Type B pancreatic cell (in vitro differentiated cells): ENCODE data around the gene TMCC1. TPM values are rescaled to one million over a fixed set of nuclear protein-coding genes. Genes with fewer than 3 reads are reported as not detected.
"Not testable (repeated sequence)": the region's sequence is repeated elsewhere in the genome, so short reads cannot be mapped to it uniquely, and the experiment has no call there.

Source experiments
- DNase-seq: peaks from one replicate; pipeline ENCODE4 v3.0.0; 2021; ENCODE audit warnings: mixed read lengths; ENCODE audit not compliant: unreplicated experiment; ENCODE audit errors: extremely low spot score
- H3K27ac Mint-ChIP-seq: 2 replicates; pipeline ENCODE4 v1.8.0; 2021; ENCODE audit warnings: mild to moderate bottlenecking, mixed read lengths
- H3K27me3 Mint-ChIP-seq: 2 replicates; pipeline ENCODE4 v1.8.0; 2021; ENCODE audit warnings: mixed read lengths
- H3K36me3 Mint-ChIP-seq: 2 replicates; pipeline ENCODE4 v1.8.0; 2021; ENCODE audit warnings: mixed read lengths
- H3K4me1 Mint-ChIP-seq: one replicate; pipeline ENCODE4 v1.8.0; 2021; ENCODE audit warnings: mixed read lengths; ENCODE audit not compliant: unreplicated experiment
- H3K4me3 Mint-ChIP-seq: 2 replicates; pipeline ENCODE4 v1.8.0; 2021; ENCODE audit warnings: mild to moderate bottlenecking, mixed read lengths
- H3K9me3 Mint-ChIP-seq: 2 replicates; pipeline ENCODE4 v1.8.0; 2021; ENCODE audit warnings: mixed read lengths
- total RNA-seq: library from RNA; stranded (reverse); gene quantifications from 2 replicates; pipeline ENCODE4 v1.2.1, GENCODE V29; 2021; ENCODE audit warnings: low replicate concordance
- TF ChIP-seq, protein P1 (sequence below): fragments of 200-600 bp; sonication (generic); conservative IDR thresholded peaks from 2 replicates; pipeline ENCODE4 v1.5.0; 2021; ENCODE audit warnings: antibody characterized with exemption, mild to moderate bottlenecking

Gene TMCC1
- total RNA-seq, 1 donor from 2014 or later: 46.9 TPM

- H3K27ac Mint-ChIP-seq: peak overlapping the region; percentile 89
Measured at GRCh38 chr3:129687586-129688125, 205.9 kb downstream of the TMCC1 start.

DNA sequence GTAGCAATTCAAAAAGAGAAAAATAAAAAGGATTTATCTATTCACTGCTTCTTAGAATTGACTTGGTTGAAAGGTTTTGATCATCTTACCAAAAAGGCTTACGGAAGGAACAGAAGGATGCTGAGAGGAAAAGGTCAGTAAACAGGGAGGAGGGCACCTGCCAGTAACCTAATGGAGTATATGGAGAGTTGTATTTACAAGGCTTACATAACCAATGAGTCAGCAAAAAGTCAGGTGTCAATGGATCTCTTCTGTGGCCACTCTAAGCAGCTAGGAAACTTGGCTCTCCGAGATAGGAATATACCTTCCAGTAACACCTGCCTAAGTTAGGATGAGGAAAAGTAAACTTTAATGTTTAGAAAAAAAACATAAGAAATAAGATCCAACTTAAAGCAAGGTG lies 206.6 kb downstream of the TMCC1 start:
- Mint-ChIP-seq H3K36me3 (no peaks in the 10 kb centered on the region), H3K4me1 (peaks cover 56% of the 10 kb centered on the region), H3K9me3 (no peaks in the 10 kb centered on the region), H3K27me3 (no peaks in the 10 kb centered on the region), H3K4me3 (peak overlapping the region; percentile 73), H3K27ac (peak overlapping the region; percentile 89)
- DNase-seq: no peak
- TF ChIP-seq, protein P1, sequence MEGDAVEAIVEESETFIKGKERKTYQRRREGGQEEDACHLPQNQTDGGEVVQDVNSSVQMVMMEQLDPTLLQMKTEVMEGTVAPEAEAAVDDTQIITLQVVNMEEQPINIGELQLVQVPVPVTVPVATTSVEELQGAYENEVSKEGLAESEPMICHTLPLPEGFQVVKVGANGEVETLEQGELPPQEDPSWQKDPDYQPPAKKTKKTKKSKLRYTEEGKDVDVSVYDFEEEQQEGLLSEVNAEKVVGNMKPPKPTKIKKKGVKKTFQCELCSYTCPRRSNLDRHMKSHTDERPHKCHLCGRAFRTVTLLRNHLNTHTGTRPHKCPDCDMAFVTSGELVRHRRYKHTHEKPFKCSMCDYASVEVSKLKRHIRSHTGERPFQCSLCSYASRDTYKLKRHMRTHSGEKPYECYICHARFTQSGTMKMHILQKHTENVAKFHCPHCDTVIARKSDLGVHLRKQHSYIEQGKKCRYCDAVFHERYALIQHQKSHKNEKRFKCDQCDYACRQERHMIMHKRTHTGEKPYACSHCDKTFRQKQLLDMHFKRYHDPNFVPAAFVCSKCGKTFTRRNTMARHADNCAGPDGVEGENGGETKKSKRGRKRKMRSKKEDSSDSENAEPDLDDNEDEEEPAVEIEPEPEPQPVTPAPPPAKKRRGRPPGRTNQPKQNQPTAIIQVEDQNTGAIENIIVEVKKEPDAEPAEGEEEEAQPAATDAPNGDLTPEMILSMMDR: no peak

More at GRCh38 chr3:129687586-129688125, 205.9 kb downstream of the TMCC1 start:
- no peak for DNase-seq
- no peaks in the 10 kb centered on the region for H3K27me3 Mint-ChIP-seq
- no peaks in the 10 kb centered on the region for H3K9me3 Mint-ChIP-seq
- H3K4me1 Mint-ChIP-seq: peaks cover 52% of the 10 kb centered on the region
- TF ChIP-seq, protein P1: no peak
- no peaks in the 10 kb centered on the region for H3K36me3 Mint-ChIP-seq
- H3K4me3 Mint-ChIP-seq: peak overlapping the region; percentile 81

DNA sequence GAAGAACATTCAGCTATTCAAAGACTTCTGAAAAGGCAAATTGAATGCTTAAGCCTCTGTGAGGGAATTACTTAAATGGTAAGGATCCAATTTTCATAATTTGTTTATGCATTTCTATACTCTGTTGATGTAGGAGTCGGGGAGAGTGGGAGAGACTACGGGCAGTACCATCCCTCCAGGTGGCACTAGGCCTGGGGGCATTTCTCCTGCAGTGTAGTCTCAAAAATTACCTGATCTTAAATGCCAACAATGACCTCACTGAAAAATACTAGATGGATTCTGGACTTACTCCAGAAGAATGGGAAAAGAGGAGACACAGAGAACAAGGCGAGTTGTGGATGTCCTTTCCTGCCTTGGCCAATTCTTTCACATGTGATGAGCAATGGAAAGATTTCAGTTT lies 209.2 kb downstream of the TMCC1 start:
- Mint-ChIP-seq H3K36me3 (no peaks in the 10 kb centered on the region), H3K27me3 (no peaks in the 10 kb centered on the region), H3K9me3 (no peaks in the 10 kb centered on the region), H3K27ac (no peak overlapping the region), H3K4me1 (peaks cover 45% of the 10 kb centered on the region), H3K4me3 (no peak overlapping the region)
- DNase-seq: no peak
- TF ChIP-seq, protein P1: no peak

DNA sequence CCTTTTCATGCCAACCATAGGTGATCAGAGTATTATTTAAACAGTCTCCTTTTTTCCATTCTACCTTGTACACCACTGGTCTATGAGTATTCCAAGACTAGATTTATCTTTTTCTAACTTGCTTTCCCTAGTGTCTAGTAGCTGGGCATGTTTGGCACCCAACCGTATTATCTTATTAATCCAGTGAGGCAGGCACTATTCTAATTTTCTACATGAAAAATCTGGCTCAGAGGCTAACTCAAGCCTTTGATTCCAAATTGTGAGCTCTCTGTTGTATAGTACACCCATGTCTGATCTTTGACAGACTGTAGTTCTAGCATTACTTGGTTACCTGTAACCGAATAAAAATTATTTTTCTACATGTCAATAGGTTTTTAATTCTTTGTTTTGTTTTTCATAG lies 210.3 kb downstream of the TMCC1 start:
- no peaks in the 10 kb centered on the region for H3K27me3 Mint-ChIP-seq
- TF ChIP-seq, protein P1: no peak
- no peak overlapping the region for H3K4me3 Mint-ChIP-seq
- DNase-seq: no peak
- H3K4me1 Mint-ChIP-seq: peaks cover 34% of the 10 kb centered on the region
- H3K9me3 Mint-ChIP-seq: no peaks in the 10 kb centered on the region
- no peaks in the 10 kb centered on the region for H3K36me3 Mint-ChIP-seq
- no peak overlapping the region for H3K27ac Mint-ChIP-seq

- TF ChIP-seq, protein P1: no peak
- H3K4me1 Mint-ChIP-seq: peaks cover 3% of the 10 kb centered on the region
- H3K4me3 Mint-ChIP-seq: no peak overlapping the region
- no peak for DNase-seq
- no peaks in the 10 kb centered on the region for H3K27me3 Mint-ChIP-seq
- no peaks in the 10 kb centered on the region for H3K36me3 Mint-ChIP-seq
- H3K9me3 Mint-ChIP-seq: no peaks in the 10 kb centered on the region
- H3K27ac Mint-ChIP-seq: no peak overlapping the region
Measured at GRCh38 chr3:129676985-129677384, 216.5 kb downstream of the TMCC1 start.

GRCh38 chr3:129674798-129675123 lies 218.8 kb downstream of the TMCC1 start:
- Mint-ChIP-seq H3K36me3 (peaks cover 15% of the 10 kb centered on the region), H3K27ac (peak overlapping the region; percentile 71)
- H3K27me3 Mint-ChIP-seq, DNase-seq, H3K4me1 Mint-ChIP-seq, H3K9me3 Mint-ChIP-seq, H3K4me3 Mint-ChIP-seq: not testable (repeated sequence)
